Psoas muscle (tissue), 8 donors: ENCODE measurements around the gene HSPB7. TPM values are rescaled to one million over a fixed set of nuclear protein-coding genes. Genes with fewer than 3 reads are reported as not detected.

Experiments
- ATAC-seq, 4 donors: fragments of 200-7000 bp; cut with Tn5 transposase; one replicate each; pipeline ENCODE4 v1.9.1; 2020; ENCODE audit warnings: moderate library complexity in 3 of 4, mild to moderate bottlenecking in 2 of 4
- DNase-seq, 2 donors: peaks; one replicate each; pipeline ENCODE4 v3.0.0-alpha.2; 2020
- H3K27ac ChIP-seq: fragments of 200-600 bp; one replicate; pipeline ENCODE4 v1.8.0; 2022
- H3K27me3 ChIP-seq, 3 donors: fragments of 200-600 bp in 1 of 3; one replicate each; pipeline versions ENCODE4 v1.6.1 to v1.8.0; 2013 to 2022; ENCODE audit warnings: low read length in 2 of 3, mild to moderate bottlenecking in 2 of 3, moderate library complexity in 1 of 3; ENCODE audit not compliant: insufficient read depth in 3 of 3
- H3K36me3 ChIP-seq, 2 donors: fragments of 200-600 bp in 1 of 2; one replicate each; pipeline versions ENCODE4 v1.6.1 to v1.8.0; 2013 to 2022; ENCODE audit warnings: low read depth in 1 of 2, mild to moderate bottlenecking in 1 of 2, moderate library complexity in 1 of 2; ENCODE audit not compliant: insufficient read depth in 1 of 2
- H3K4me1 ChIP-seq: fragments of 200-600 bp; one replicate; pipeline ENCODE4 v1.8.0; 2022
- H3K4me3 ChIP-seq: fragments of 200-600 bp; one replicate; pipeline ENCODE4 v1.8.0; 2022; ENCODE audit warnings: mild to moderate bottlenecking
- H3K9me3 ChIP-seq: fragments of 200-600 bp; one replicate; pipeline ENCODE4 v1.8.0; 2022
- WGBS, 3 donors: extraction: QIAGEN DNeasy Blood & Tissue Kit; methylation state at CpG; one replicate each; pipeline versions ENCODE4 v1.1.6 to v1.1.7; 2013; 5-methylcytosine and 5-hydroxymethylcytosine counted together
- intact Hi-C, 2 donors: fragments of 100-400 bp; cut with DNase I; formaldehyde crosslinking; loops; one replicate each; pipeline versions ENCODE4 v1.11.0 to v1.14.2; 2022
- polyA plus RNA-seq, 3 donors: library from polyadenylated mRNA; stranded (reverse); fragments of 200-250 nt; gene quantifications; one replicate each; pipeline ENCODE4 v1.2.3, GENCODE V29; 2013
- total RNA-seq, 4 donors: library from RNA; stranded (reverse); fragmentation: NEBNext Ultra II Directional in 2 of 4; extraction: Animal tissue kit (Norgen Biotek cat#: 25700) in 2 of 4; gene quantifications; one replicate each; pipeline versions ENCODE4 v1.2.1 to v1.2.4, GENCODE V29; 2021 to 2023
- TF ChIP-seq, protein P1 (sequence below): fragments of 200-600 bp; IDR thresholded peaks from one replicate; pipeline ENCODE4 v1.8.0; 2022; ENCODE audit warnings: antibody characterized with exemption
- donor health status: healthy with polysubstance abuse.
- donor health status: DM: no; HTN: no; CAD: no; lungs with moderate emphysema.
- donor health status: Bipolar disorder and iron deficiency.
- donor health status: healthy.
- donor health status: DM: yes; HTN: yes; CAD: no.
- donor health status: DM: no; HTN: no; CAD: no.
- donor health status: DM: no; HTN: no; CAD: no.
- donor health status: DM: yes; HTN: yes; CAD: no.

Gene HSPB7
- total and polyA plus RNA-seq, 7 donors: 1,183 to 3,738 (median 2,156) TPM

DNA sequence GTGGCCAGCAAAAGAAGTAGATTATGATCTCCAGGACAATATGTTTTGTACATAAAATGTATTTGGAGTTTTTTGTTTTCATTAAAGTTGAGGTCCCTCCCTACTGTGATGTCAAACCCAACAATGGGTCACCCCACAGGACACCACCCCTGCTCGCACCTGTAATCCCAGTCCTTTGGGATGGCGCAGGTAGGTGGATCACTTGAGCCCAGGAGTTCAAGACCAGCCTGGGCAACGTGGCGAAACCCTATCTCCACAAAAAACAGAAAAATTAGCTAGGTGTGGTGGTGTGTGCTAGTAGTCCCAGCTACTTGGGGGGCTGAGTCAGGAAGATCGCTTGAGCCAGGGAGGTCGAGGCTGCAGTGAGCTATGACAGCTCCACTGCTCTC is 50.9 kb downstream of the HSPB7 start:
- H3K27ac ChIP-seq: no peak overlapping the region
- TF ChIP-seq, protein P1, sequence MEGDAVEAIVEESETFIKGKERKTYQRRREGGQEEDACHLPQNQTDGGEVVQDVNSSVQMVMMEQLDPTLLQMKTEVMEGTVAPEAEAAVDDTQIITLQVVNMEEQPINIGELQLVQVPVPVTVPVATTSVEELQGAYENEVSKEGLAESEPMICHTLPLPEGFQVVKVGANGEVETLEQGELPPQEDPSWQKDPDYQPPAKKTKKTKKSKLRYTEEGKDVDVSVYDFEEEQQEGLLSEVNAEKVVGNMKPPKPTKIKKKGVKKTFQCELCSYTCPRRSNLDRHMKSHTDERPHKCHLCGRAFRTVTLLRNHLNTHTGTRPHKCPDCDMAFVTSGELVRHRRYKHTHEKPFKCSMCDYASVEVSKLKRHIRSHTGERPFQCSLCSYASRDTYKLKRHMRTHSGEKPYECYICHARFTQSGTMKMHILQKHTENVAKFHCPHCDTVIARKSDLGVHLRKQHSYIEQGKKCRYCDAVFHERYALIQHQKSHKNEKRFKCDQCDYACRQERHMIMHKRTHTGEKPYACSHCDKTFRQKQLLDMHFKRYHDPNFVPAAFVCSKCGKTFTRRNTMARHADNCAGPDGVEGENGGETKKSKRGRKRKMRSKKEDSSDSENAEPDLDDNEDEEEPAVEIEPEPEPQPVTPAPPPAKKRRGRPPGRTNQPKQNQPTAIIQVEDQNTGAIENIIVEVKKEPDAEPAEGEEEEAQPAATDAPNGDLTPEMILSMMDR: no peak

DNA sequence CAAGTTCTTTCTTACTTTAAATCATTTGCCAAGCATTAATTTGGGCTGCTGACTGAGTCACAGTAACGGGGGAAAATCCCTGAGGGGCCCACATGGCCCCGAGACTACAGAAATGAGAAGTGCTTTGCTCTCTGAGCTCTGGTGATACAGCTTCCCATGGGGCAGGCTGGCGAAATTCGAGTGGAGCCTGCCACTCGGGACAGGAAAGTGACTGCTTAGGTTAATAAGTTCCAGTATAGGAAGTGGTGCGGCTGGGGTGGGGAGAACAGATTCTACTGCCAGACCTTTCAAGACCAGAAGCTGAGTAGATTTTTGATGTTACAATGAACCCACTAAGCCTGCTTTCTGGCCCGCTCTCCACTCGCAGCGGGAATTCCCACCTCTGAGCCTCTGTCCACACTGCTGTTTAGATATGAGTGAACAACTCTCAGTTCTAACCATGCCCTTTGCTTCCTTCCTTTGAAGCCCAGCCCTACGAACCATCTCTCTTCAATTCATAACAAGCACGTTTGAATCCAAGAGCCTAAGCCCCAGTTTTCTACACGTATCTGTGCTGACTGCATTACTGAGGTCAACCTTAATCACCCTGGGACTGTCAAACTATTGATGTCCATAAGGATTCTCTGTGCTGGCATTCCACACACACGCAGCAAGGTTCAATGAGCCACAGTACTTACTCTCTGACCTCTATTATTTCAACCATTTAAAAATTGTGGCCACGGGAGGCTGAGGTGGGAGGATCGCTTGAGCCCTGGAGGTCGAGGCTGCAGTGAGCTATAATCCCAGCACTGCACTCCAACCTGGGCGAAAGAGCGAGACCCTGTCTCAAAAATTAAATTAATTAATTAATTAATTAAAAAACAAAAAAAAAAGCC is 51.5 kb downstream of the HSPB7 start:
- DNase-seq: peak in 1 of 2 donors; percentile 42
- Histone ChIP-seq H3K27ac (peak overlapping the region; percentile 48), H3K4me1 (peaks cover 13% of the 10 kb centered on the region), H3K36me3 (peaks cover 0 to 25% of the 10 kb centered on the region in 2 donors), H3K9me3 (no peaks in the 10 kb centered on the region), H3K4me3 (no peak overlapping the region), H3K27me3 (no peaks in the 10 kb centered on the region)
- WGBS, 3 donors: 60 to 71% (median 65%) methylated on average over 18 of the region's 18 CpGs
- ATAC-seq: peak in 2 of 4 donors; percentile 27 to 34
- intact Hi-C loops: no loop called here
- TF ChIP-seq, protein P1: no peak

More for the DNA sequence above, 50.9 kb downstream of the HSPB7 start:
- DNase-seq (no peak), ATAC-seq (no peak)
- H3K4me3 ChIP-seq: no peak overlapping the region
- peaks cover 13% of the 10 kb centered on the region for H3K4me1 ChIP-seq
- WGBS, 3 donors: 95 to 96% (median 96%) methylated on average over 6 of the region's 6 CpGs
- intact Hi-C loops: no loop called here
- no peaks in the 10 kb centered on the region for H3K9me3 ChIP-seq
- peaks cover 2 to 31% of the 10 kb centered on the region in 2 donors for H3K36me3 ChIP-seq
- no peaks in the 10 kb centered on the region for H3K27me3 ChIP-seq

- ATAC-seq: peak in 3 of 4 donors; percentile 55 to 66 (median 60)
- intact Hi-C loops: loop anchor here in 1 of 2 donors (2.0 kb wide), 1 partner anchor 38 kb away; no protein-coding TSS in a partner anchor
- WGBS, 3 donors: 46 to 52% (median 51%) methylated on average over 7 of the region's 7 CpGs
Measured at GRCh38 chr1:15965228-15965767, 52.5 kb downstream of the HSPB7 start.

More at GRCh38 chr1:15965228-15965767, 52.5 kb downstream of the HSPB7 start:
- no peaks in the 10 kb centered on the region for H3K27me3 ChIP-seq
- no peak overlapping the region for H3K4me3 ChIP-seq
- TF ChIP-seq, protein P1: no peak
- peaks cover 13% of the 10 kb centered on the region for H3K4me1 ChIP-seq
- no peaks in the 10 kb centered on the region for H3K9me3 ChIP-seq
- DNase-seq: peak in 1 of 2 donors; percentile 46
- no peak overlapping the region for H3K27ac ChIP-seq
- peaks cover 0 to 19% of the 10 kb centered on the region in 2 donors for H3K36me3 ChIP-seq

Other genes starting within 250 kb of the HSPB7 start
- gene UQCRHL, start 210.4 kb downstream of the HSPB7 start, total RNA-seq: 1 to 10 TPM in 3 of 4 donors, under 1 TPM in 1; 0.97 to 2.8 (median 2.2) TPM
- 1 to 10 TPM; 2.9 to 7.1 (median 4.8) TPM for gene UQCRHL, start 210.4 kb downstream of the HSPB7 start, polyA plus RNA-seq
- gene SPEN, start 170.3 kb downstream of the HSPB7 start, total RNA-seq: 10 to 100 TPM; 38.3 to 46.5 (median 44.7) TPM
- 10 to 100 TPM; 10.2 to 35.2 (median 13.0) TPM for gene SPEN, start 170.3 kb downstream of the HSPB7 start, polyA plus RNA-seq
- gene ZBTB17, start 41.9 kb downstream of the HSPB7 start, total RNA-seq: 10 to 100 TPM; 23.5 to 29.5 (median 26.2) TPM
- gene ZBTB17, start 41.9 kb downstream of the HSPB7 start, polyA plus RNA-seq: 10 to 100 TPM; 32.1 to 44.3 (median 34.2) TPM
- under 1 TPM in 1 of 4 donors, not detected in 3; 0.06 TPM for gene SRARP, start 13.8 kb downstream of the HSPB7 start, total RNA-seq
- gene SRARP, start 13.8 kb downstream of the HSPB7 start, polyA plus RNA-seq: under 1 TPM; 0.06 to 0.17 (median 0.09) TPM
- 1 to 10 TPM in 3 of 4 donors, under 1 TPM in 1; 0.84 to 2.2 (median 1.4) TPM for gene CLCNKA, start 4.0 kb upstream of the HSPB7 start, total RNA-seq
- gene CLCNKA, start 4.0 kb upstream of the HSPB7 start, polyA plus RNA-seq: 1 to 10 TPM in 1 of 3 donors, under 1 TPM in 2; 0.30 to 1.2 (median 0.63) TPM
- gene CLCNKB, start 25.7 kb upstream of the HSPB7 start, total RNA-seq: under 1 TPM in 1 of 4 donors, not detected in 3; 0.30 TPM
- under 1 TPM in 2 of 3 donors, not detected in 1; 0.05 to 0.31 TPM for gene CLCNKB, start 25.7 kb upstream of the HSPB7 start, polyA plus RNA-seq
- gene FAM131C, start 55.6 kb upstream of the HSPB7 start, total RNA-seq: not detected
- gene FAM131C, start 55.6 kb upstream of the HSPB7 start, polyA plus RNA-seq: under 1 TPM; 0.01 to 0.51 (median 0.06) TPM
- gene EPHA2, start 138.0 kb upstream of the HSPB7 start, total RNA-seq: 1 to 10 TPM; 3.0 to 7.0 (median 3.5) TPM
- gene EPHA2, start 138.0 kb upstream of the HSPB7 start, polyA plus RNA-seq: 1 to 10 TPM; 1.3 to 8.0 (median 1.5) TPM
- gene ARHGEF19, start 194.6 kb upstream of the HSPB7 start, total RNA-seq: 1 to 10 TPM; 1.1 to 1.8 (median 1.3) TPM
- gene ARHGEF19, start 194.6 kb upstream of the HSPB7 start, polyA plus RNA-seq: 1 to 10 TPM in 2 of 3 donors, under 1 TPM in 1; 0.99 to 2.4 (median 1.3) TPM
- gene CPLANE2, start 219.1 kb upstream of the HSPB7 start, total RNA-seq: 1 to 10 TPM; 1.0 to 5.1 (median 4.6) TPM
- gene CPLANE2, start 219.1 kb upstream of the HSPB7 start, polyA plus RNA-seq: 1 to 10 TPM; 1.4 to 7.4 (median 4.0) TPM